Endothelial cell (in vitro differentiated cells): ENCODE measurements around the gene PHC2. TPM values are rescaled to one million over a fixed set of nuclear protein-coding genes. Genes with fewer than 3 reads are reported as not detected.

Experiments
- DNase-seq: peaks from one replicate; pipeline ENCODE4 v3.0.0; 2021; ENCODE audit warnings: low spot score
- H3K27ac Mint-ChIP-seq: one replicate; pipeline ENCODE4 v1.8.0; 2021; ENCODE audit warnings: mixed read lengths, inconsistent platforms; ENCODE audit not compliant: unreplicated experiment
- H3K27me3 Mint-ChIP-seq: one replicate; pipeline ENCODE4 v1.8.0; 2021; ENCODE audit warnings: mild to moderate bottlenecking, moderate library complexity, mixed read lengths, inconsistent platforms; ENCODE audit not compliant: unreplicated experiment
- H3K36me3 Mint-ChIP-seq: one replicate; pipeline ENCODE4 v1.8.0; 2021; ENCODE audit warnings: mild to moderate bottlenecking, low read depth, mixed read lengths, inconsistent platforms; ENCODE audit not compliant: unreplicated experiment
- H3K4me1 Mint-ChIP-seq: one replicate; pipeline ENCODE4 v1.8.0; 2021; ENCODE audit warnings: mild to moderate bottlenecking, mixed read lengths, inconsistent platforms; ENCODE audit not compliant: unreplicated experiment
- H3K4me3 Mint-ChIP-seq: one replicate; pipeline ENCODE4 v1.8.0; 2021; ENCODE audit warnings: mild to moderate bottlenecking, mixed read lengths, inconsistent platforms; ENCODE audit not compliant: unreplicated experiment
- H3K9me3 Mint-ChIP-seq: one replicate; pipeline ENCODE4 v1.8.0; 2021; ENCODE audit warnings: mixed read lengths, inconsistent platforms; ENCODE audit not compliant: unreplicated experiment
- CTCF ChIP-seq: fragments of 200-600 bp; sonication (generic); IDR thresholded peaks from one replicate; pipeline ENCODE4 v1.5.0; 2021; ENCODE audit warnings: antibody characterized with exemption; ENCODE audit not compliant: unreplicated experiment
- total RNA-seq: library from RNA; stranded (reverse); fragmentation: NEBNext Ultra II Directional; extraction: Animal tissue kit (Norgen Biotek cat#: 25700); gene quantifications from one replicate; pipeline ENCODE4 v1.2.1, GENCODE V29; 2021; ENCODE audit not compliant: unreplicated experiment

The PHC2 gene
- total RNA-seq, 1 donor from 2014 or later: 177 TPM

GRCh38 chr1:33350611-33351280 lies 80.1 kb downstream of the PHC2 start:
- peaks cover 51% of the 10 kb centered on the region for H3K4me1 Mint-ChIP-seq
- TF ChIP-seq CTCF: no peak
- H3K27me3 Mint-ChIP-seq: peaks cover 33% of the 10 kb centered on the region
- peak overlapping the region; percentile 87 for H3K4me3 Mint-ChIP-seq
- H3K27ac Mint-ChIP-seq: peak overlapping the region; percentile 91
- peaks cover 52% of the 10 kb centered on the region for H3K36me3 Mint-ChIP-seq
- H3K9me3 Mint-ChIP-seq: no peaks in the 10 kb centered on the region
- DNase-seq: no peak

GRCh38 chr1:33349778-33350610 lies 80.9 kb downstream of the PHC2 start:
- Mint-ChIP-seq H3K27me3 (peaks cover 30% of the 10 kb centered on the region), H3K4me1 (peaks cover 50% of the 10 kb centered on the region), H3K4me3 (peak overlapping the region; percentile 87), H3K36me3 (peaks cover 46% of the 10 kb centered on the region), H3K9me3 (no peaks in the 10 kb centered on the region), H3K27ac (peak overlapping the region; percentile 91)
- no peak for TF ChIP-seq CTCF
- peak; percentile 82 for DNase-seq

GRCh38 chr1:33349081-33349759 lies 81.7 kb downstream of the PHC2 start:
- peak overlapping the region; percentile 99 for H3K4me3 Mint-ChIP-seq
- H3K9me3 Mint-ChIP-seq: no peaks in the 10 kb centered on the region
- peak overlapping the region; percentile 100 for H3K27ac Mint-ChIP-seq
- peaks cover 56% of the 10 kb centered on the region for H3K4me1 Mint-ChIP-seq
- no peak for DNase-seq
- peaks cover 30% of the 10 kb centered on the region for H3K27me3 Mint-ChIP-seq
- H3K36me3 Mint-ChIP-seq: peaks cover 41% of the 10 kb centered on the region
- TF ChIP-seq CTCF: no peak

GRCh38 chr1:33348676-33349080 lies 82.2 kb downstream of the PHC2 start:
- Mint-ChIP-seq H3K27me3 (peaks cover 30% of the 10 kb centered on the region), H3K27ac (peak overlapping the region; percentile 100), H3K9me3 (no peaks in the 10 kb centered on the region), H3K4me3 (peak overlapping the region; percentile 99), H3K4me1 (peaks cover 61% of the 10 kb centered on the region), H3K36me3 (peaks cover 41% of the 10 kb centered on the region)
- no peak for TF ChIP-seq CTCF
- DNase-seq: no peak
